Measurements from ENCODE around the gene DDIT4.
A peak's percentile ranks its signal among the peaks of the same experiment; 100 is the strongest.
"Not testable (repeated sequence)": the region's sequence is repeated elsewhere in the genome, so short reads cannot be mapped to it uniquely, and the experiment has no call there.

DDIT4 gene

DNA sequence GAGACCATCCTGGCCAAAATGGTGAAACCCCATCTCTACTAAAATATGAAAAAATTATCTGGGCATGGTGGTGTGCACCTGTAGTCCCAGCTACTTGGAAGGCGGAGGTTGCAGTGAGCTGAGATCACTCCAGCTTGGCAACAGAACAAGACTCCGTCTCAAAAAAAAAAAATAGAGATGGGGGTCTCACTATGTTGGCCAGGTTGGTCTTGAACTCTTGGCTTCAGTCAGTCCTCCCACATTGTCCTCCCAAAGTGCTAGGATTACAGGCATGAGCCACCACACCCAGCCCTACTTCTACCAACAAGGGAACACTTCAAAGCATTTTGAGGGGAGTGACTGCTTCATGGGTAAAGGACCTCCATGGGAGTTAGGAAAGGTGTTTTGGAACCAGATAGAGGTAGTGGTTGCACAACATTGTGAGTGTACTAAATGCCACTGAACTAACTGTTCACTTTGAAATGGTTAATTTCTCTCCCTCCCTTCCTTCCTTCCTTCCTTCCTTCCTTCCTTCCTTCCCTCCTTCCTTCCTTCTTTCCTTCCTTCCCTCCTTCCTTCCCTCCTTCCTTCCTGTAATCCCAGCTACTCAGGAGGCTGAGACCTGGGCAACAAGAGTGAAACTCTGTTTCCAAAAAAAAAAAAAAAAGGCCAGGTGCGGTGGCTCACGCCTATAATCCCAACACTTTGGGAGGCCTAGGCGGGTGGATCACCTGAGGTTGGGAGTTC lies 5.1 kb upstream of the DDIT4 start:
- DNase-seq, result not testable (repeated sequence)

DNA sequence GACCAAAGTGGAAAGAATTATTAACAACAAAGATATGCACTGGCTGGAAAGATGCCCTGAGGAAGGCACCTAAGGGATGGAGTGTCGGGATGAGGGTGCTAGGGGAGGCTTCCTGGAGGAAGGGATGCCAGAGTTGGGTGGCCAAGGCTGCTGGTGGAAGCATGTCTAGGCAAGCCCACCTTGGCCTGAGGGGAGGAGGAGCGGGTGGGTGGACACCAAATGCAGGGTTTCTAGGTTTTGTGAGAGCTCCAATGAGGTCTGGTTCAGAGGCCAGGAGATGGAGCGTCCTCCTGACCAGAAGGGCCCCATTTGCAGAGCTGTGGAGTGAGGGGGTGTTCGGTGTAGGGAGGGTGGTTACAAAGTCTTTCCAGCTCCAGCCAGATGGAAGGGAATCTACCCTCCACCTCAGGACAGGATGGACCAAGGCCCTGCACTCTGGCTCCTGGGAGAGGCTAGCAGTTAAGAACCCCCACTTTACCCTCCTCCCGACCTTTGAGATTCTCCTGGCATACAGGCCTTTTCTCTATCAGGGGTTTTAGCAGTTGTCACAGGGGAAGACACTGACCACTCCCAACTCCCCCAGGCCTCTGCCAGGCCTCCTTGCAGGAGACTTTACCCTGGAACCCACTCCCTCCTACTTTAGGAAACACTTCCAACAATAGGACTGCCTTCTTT lies 3.0 kb upstream of the DDIT4 start:
- no peak for DNase-seq

DNA sequence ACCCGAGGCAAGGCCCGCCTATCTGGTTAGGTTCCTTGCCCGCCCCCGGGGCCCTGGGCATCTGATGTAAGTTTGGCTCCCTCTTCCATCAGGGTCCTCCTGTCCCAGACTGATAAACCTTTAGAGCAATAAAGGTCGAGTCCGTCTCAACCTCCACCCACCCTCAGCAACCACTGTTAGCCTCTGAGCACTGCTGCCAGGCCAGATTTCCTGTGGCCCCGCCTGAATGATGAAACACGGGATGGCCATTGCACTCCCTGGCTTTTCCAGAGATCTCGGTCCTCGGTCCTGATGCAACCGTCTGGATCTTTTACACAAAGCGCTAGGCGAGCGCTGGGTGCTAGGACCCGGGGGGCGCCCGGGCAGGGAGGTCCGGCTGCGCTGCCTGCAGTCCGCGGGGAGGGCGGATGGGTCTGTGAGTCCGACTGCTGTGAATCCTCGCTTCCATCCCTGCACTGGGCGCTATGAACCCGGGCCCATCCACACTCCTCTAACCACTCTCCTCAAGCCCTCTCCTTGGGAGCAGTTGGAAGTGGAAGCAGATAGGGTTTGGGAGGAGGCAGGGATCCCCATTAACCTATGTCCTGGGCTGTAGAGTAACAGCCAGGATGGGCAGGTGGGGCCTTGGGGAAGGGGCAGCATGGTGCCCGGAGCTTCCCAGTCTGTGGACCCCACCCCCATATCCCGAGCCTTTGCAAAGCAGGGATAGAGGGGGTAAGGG lies 875 bp upstream of the DDIT4 start:
- DNase-seq, result peak; percentile 49

DNA sequence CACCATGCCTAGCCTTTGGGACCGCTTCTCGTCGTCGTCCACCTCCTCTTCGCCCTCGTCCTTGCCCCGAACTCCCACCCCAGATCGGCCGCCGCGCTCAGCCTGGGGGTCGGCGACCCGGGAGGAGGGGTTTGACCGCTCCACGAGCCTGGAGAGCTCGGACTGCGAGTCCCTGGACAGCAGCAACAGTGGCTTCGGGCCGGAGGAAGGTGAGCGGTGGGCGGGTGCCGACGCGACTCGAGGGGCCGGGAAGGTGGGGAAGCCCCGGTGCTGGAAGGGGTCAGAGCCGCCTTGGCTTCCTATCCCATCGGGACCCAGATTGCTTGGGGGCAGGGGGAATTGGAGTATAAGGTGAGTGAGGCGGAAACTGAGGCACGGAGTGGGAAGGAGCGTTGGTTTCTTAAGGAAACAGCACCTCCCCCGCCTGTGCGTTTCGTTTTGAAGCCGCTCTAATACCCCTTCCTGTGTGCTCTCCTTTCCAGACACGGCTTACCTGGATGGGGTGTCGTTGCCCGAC lies 547 bp downstream of the DDIT4 start:
- no peak for DNase-seq

DNA sequence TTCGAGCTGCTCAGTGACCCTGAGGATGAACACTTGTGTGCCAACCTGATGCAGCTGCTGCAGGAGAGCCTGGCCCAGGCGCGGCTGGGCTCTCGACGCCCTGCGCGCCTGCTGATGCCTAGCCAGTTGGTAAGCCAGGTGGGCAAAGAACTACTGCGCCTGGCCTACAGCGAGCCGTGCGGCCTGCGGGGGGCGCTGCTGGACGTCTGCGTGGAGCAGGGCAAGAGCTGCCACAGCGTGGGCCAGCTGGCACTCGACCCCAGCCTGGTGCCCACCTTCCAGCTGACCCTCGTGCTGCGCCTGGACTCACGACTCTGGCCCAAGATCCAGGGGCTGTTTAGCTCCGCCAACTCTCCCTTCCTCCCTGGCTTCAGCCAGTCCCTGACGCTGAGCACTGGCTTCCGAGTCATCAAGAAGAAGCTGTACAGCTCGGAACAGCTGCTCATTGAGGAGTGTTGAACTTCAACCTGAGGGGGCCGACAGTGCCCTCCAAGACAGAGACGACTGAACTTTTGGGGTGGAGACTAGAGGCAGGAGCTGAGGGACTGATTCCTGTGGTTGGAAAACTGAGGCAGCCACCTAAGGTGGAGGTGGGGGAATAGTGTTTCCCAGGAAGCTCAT lies 1.1 kb downstream of the DDIT4 start:
- peak; percentile 29 for DNase-seq

DNA sequence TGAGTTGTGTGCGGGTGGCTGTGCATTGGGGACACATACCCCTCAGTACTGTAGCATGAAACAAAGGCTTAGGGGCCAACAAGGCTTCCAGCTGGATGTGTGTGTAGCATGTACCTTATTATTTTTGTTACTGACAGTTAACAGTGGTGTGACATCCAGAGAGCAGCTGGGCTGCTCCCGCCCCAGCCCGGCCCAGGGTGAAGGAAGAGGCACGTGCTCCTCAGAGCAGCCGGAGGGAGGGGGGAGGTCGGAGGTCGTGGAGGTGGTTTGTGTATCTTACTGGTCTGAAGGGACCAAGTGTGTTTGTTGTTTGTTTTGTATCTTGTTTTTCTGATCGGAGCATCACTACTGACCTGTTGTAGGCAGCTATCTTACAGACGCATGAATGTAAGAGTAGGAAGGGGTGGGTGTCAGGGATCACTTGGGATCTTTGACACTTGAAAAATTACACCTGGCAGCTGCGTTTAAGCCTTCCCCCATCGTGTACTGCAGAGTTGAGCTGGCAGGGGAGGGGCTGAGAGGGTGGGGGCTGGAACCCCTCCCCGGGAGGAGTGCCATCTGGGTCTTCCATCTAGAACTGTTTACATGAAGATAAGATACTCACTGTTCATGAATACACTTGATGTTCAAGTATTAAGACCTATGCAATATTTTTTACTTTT lies 1.8 kb downstream of the DDIT4 start:
- DNase-seq, result peak; percentile 42

DNA sequence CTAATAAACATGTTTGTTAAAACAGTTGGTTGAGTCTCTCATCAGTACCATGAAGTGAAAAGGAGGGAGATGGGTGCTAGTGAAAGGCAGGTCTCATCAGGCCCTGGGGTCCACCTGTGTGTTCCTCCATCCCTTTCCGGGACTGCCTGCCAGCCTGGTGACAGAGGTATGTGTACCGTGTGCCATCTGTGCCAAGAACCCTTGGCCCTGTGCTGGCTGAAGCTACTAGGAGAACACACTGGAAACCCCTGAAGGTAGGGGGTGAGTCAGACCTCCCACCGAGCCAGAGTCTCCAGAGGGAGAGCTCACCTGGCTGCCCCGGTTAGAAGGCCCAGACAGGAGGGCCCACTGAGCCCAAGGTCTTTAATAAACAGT lies 2.3 kb downstream of the DDIT4 start:
- DNase-seq, result peak; percentile 60

DNA sequence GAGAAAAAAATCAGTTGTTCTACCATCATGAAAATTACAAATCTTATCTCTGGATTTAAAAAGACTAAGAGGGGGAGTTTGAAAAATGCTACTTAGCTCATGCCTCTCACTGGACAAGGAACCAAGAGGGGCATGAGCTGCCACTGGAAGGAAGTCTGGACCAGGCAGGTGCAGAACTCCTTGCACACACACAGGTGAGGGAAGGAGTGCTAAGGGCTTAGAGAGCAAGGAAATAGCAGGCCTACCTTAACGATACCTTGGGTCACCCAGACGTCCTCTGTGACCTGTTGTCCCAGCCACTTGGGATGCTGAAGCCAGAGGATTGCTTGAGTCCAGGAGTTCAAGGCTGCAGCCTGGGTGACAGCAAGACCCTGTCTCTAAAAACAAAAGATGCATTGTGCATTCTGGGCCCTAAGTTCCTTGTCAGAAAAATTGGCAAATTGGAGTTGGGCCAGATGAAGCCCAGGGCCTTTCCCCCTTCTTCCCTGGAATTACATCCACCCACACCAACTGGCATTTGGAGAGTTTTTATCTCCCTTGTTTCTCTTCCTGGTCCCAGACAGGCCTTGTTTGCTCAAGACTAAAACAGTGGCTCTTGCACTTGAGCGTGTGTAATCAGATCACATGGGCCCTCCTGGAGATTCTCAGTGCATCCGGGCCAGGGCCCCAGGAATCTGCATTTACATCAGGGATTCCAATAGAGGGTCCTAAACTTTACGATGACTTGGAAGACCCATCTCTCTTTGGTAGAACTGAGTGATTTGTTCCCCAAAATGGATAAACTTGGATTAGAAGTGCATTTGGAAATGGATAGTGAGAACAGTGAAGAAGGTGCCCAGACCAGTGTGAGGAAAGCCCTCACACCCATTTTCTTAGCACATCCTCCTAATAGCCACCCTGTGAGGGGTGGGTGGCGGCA lies 3.0 kb downstream of the DDIT4 start:
- DNase-seq, result peak; percentile 50

DNA sequence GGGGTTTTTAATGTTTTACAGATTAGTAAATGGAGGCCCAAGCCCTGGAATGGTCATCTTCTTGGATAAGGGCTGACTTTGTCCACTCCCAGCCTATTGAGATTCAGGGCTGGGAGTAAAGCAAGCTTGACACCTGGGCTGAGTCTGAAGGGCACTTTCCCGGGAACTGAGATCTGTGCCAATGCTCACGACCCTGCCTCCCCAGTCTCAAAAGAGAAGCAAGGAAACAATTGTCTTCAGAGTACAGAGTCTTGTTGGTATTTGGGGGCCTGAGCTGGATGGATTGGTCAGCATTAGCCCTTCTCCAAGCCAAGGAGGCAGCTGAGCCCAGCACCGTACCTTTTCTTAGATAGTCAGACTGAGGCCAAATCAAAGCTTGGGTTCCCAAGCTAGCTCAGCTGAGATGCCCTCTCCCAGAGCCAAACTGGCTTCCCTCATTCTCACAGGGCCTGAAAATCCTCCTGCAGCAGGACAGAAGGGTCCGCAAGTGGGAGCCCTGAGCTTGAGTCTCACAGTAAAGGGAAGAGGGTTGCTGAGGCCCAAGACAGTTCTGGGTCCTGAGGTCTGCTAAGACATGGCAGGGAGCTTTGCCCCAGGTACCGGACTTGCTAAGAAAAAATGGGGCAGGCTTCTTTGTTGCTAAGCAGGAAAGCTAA lies 3.7 kb downstream of the DDIT4 start:
- no peak for DNase-seq

DNA sequence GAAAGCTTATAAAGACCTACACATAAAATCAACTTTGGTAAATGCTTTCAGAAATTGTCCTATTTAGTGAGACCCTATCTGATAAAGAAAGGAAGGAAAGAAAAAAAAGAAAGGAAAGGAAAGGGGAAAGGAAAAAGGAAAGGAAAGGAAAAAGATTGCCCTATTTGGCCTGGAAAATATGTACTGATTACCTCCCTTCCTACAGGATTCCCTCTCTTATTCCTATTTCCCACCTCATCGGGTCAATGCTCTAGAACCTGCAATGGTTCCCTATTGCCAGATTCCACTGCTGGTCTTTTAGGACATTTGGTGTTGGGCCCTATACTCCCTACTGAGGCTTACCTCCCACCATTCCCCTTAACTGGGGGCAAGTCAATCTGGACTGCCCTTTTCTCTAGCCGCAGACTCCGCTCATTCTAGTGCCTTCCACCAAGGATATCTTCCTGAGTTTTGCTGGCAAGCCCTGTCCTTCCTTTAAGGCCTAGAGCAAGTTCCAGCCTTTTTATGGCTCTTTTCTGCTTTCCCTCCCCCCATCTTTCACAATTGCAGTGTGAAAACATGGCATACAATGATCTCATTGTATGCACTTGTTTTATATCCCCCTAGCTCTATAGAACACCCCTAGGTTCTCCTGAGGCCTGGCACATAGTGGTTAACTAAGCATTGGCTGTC lies 4.4 kb downstream of the DDIT4 start:
- DNase-seq, result no peak

DNA sequence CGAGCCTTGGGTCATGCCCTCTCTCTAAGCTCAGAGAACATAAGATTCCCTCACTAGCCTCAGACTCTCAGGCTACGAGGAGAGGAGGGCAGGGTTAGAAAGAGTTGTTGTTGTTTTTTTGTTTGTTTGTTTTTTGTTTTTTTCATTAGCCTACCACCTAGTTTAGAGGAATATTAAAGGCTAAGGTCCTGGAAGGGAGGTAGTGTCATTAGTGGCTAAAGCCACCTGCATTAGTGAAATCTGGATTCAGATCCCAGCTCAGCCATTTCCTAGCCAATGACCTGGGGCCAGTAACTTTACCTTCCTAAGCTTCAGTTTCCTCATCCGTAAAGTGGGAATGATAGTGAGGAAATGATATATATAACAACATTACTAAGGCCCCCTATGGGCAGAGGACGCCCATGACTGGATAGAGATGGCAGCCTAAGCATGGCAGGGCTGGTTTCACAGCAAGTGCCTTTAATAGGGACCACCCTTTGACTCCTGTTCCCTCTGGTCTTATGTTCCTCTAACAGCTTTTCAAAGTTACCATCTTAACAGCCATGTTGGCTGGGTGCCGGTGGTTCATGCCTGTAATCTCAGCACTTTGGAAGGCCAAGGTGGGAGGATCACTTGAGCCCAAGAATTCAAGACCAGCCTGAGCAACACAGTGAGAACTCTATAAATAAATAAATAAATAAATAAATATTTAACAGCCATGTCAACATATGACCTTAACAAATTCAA lies 5.1 kb downstream of the DDIT4 start:
- DNase-seq, result no peak

DNA sequence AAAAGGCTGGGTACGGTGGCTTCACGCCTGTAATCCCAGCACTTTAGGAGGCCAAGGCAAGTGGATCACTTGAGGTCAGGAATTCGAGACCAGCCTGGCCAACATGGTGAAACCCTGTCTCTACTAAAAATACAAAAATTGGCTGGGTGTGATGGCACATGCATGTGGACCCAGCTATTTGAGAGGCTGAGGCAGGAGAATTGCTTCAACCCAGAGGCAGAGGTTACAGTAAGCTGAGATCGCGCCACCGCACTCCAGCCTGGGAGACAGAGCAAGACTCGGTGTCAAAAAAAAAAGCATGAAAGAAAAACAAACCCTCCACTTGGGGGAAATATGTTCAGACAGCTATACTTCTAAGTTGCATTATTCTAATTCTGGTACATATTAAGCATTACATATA lies 5.9 kb downstream of the DDIT4 start:
- DNase-seq, result not testable (repeated sequence)

DNA sequence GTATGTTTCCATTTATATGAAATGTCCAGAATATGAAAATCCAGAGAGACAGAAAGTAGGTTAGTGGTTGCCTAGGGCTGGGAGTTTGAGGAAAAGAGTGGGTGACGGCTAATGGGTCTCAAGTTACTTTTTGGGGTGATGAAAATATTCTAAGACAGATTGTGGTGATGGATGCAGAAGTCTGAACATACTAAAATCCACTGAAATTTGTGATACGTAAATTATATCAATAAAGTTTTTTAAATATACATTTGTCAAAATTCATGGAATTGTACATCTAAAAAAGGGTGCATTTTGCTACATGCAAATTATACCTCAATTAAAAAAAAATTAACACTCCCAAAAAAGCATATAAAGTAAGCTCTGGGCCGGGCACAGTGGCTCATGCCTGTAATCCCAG lies 9.4 kb downstream of the DDIT4 start:
- DNase-seq, result no peak

DNA sequence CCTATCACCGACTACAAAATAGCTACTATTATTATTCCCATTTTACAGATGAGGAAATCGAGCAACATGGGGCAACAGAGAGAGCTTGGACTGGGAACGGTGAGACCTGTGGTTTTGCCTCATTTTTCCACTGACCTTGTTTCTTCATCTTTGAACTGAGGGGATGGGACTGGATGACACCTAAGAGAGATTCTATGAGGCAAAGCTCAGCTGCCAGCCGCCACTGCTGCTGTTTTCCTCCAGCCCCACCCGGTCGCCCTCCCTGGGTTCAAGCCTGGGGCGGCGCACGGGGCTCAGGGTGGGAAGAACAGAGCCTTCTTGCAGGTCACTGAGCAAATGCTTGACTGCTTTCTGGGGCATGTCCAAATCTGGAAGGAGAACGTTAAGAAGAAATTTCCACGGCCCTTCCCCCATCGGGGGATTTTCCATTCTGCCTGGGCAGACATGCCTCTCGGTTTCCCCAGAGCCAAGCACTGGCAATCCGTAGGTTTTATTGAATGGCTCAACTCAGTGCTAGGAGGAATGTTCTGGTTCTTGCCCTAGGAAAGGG lies 12.3 kb downstream of the DDIT4 start:
- no peak for DNase-seq

DNA sequence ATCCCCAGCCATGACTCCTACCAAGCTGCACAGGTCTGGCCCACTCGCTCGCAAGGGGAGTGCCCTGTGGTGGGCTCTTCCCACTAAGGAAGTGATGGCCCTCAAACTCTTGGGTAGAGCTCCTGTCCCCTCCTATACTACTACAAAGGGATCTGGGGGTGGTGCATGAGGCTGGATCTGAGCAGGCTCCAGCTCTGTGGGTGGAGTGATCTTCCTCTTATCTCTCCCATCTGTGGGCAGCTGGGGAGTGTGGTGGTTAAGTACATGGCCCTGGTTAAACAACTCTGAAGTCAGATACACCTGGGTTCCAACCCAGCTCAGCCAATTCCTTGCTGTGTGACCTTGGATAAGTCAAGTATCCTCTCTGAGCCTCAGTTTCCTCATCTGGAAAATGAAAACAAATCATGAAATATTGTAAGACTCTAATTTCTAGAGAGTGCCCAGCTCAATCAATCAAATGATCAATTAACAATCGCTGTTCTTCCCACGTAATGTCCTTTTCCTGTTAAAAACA lies 17.4 kb downstream of the DDIT4 start:
- no peak for DNase-seq

DNA sequence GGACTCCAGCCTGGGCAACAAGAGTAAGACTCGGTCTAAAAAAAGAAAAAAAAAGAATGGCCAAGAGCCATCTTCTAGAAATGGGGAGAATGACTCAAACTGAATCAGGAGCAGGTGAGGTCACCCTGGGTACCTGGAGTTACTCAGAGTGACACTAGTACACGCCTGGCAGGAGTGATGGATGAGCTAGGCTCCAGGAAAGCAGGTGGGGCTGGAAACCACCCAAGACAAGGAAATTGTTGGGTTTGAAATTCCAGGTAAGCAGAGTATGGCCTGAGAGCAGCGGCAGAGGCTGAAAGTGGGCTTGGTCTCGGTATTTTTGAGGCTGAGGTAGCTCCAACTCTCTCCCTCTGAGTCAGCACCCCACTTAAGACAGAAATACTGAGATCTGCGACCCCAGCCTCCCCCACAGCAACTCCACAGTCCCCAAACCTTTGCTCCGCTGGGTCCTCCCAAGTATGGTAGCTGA lies 18.5 kb downstream of the DDIT4 start:
- no peak for DNase-seq

DNA sequence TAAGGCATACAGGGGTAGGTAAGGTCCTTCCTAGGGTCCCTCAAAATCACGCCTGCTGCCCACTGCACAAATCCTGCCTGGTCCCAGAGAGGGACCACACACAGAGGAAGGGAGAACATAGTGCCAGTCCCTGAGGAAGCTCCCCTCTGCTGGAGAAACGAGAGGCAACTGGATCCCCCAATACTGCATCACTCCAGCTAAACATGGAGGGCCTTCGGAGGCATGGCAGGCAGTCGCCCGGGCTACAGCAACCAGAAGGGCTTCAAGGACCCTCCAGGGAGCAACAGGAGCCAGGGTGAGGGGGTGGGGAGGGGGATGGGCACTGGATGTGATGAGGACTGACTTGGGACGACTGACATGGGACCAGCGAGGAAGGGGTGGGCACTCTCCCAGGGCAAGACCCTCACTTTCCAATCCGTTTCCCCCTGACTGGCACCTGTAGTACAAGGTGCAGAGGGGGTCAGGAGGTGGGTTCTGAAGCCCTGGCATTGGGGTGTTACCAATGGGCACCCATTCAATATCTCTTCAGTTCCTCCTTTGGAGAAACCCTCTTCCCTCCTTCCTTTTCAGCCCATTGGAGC lies 21.7 kb downstream of the DDIT4 start:
- no peak for DNase-seq

DNA sequence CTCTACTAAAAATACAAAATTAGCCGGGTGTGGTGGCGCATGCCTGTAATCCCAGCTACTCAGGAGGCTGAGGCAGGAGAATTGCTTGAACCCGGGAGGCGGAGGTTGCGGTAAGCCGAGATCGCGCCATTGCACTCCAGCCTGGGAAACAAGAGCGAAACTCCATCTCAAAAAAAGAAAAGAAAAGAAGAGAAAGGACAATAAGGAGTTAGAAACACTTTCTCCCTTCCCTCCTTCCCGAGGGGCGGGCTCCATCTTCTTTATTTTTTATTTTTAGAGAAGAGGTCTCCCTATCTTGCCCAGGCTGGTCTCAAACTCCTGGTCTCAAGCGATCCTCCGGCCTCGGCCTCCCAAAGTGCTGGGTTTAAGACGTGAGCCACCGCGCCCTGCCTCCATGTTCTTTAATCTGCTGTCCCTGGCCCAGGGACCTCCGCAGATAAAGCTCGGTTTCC lies 23.1 kb downstream of the DDIT4 start:
- not testable (repeated sequence) for DNase-seq
